ENCODE results near the gene NCKAP5. TPM values are rescaled to one million over a fixed set of nuclear protein-coding genes. Genes with fewer than 3 reads are reported as not detected.

The NCKAP5 gene
- total RNA-seq, 1 donor from 2014 or later, result 0.20 TPM

GRCh38 chr2:132937629-132938028 is 630.6 kb downstream of the NCKAP5 start:
- TF ChIP-seq CTCF (IDR thresholded peaks at IDR 0.05; ENCODE audit: partially characterized antibody, unreplicated experiment), result no peak
- no peak for DNase-seq
- H3K9me3 Mint-ChIP-seq (ENCODE audit: unreplicated experiment), result peaks cover 4% of the 10 kb centered on the region
- no peak overlapping the region for H3K27ac Mint-ChIP-seq (ENCODE audit: unreplicated experiment)
- H3K4me3 Mint-ChIP-seq (ENCODE audit: unreplicated experiment), result no peak overlapping the region
- H3K4me1 Mint-ChIP-seq (ENCODE audit: low read depth, unreplicated experiment), result no peaks in the 10 kb centered on the region
- H3K27me3 Mint-ChIP-seq (ENCODE audit: unreplicated experiment), result no peaks in the 10 kb centered on the region
- no peaks in the 10 kb centered on the region for H3K36me3 Mint-ChIP-seq (ENCODE audit: unreplicated experiment)

- no peaks in the 10 kb centered on the region for H3K36me3 Mint-ChIP-seq (ENCODE audit: unreplicated experiment)
- H3K27me3 Mint-ChIP-seq (ENCODE audit: unreplicated experiment), result no peaks in the 10 kb centered on the region
- H3K4me1 Mint-ChIP-seq (ENCODE audit: low read depth, unreplicated experiment), result no peaks in the 10 kb centered on the region
- no peak overlapping the region for H3K4me3 Mint-ChIP-seq (ENCODE audit: unreplicated experiment)
- no peak overlapping the region for H3K27ac Mint-ChIP-seq (ENCODE audit: unreplicated experiment)
- H3K9me3 Mint-ChIP-seq (ENCODE audit: unreplicated experiment), result peaks cover 4% of the 10 kb centered on the region
- no peak for TF ChIP-seq CTCF (IDR thresholded peaks at IDR 0.05; ENCODE audit: partially characterized antibody, unreplicated experiment)
- no peak for DNase-seq
Observed at GRCh38 chr2:132936791-132937190, 631.5 kb downstream of the NCKAP5 start.

DNA sequence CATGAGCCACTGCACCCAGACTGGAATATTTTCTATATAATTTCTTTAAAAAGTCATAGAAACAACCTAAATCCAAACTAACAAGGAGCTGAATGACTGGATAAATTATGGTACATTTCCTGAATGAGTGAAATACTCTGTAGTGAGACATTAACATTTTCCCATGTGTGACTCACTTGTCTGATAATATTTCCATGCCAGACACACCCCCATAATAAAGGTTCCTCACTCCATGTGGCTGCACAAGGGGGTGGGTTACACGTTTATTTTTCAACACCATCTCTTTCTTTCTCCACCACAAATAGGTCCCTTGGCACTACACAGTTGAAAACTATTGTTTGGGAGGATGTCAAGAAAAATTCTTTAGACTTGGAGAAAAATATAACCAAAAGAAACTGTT is 632.0 kb downstream of the NCKAP5 start:
- Mint-ChIP-seq H3K4me1 (ENCODE audit: low read depth, unreplicated experiment) (peaks cover under 1% of the 10 kb centered on the region), H3K4me3 (ENCODE audit: unreplicated experiment) (no peak overlapping the region), H3K36me3 (ENCODE audit: unreplicated experiment) (no peaks in the 10 kb centered on the region), H3K27me3 (ENCODE audit: unreplicated experiment) (no peaks in the 10 kb centered on the region), H3K27ac (ENCODE audit: unreplicated experiment) (no peak overlapping the region), H3K9me3 (ENCODE audit: unreplicated experiment) (peaks cover 4% of the 10 kb centered on the region)
- no peak for DNase-seq
- TF ChIP-seq CTCF (IDR thresholded peaks at IDR 0.05; ENCODE audit: partially characterized antibody, unreplicated experiment), result no peak

DNA sequence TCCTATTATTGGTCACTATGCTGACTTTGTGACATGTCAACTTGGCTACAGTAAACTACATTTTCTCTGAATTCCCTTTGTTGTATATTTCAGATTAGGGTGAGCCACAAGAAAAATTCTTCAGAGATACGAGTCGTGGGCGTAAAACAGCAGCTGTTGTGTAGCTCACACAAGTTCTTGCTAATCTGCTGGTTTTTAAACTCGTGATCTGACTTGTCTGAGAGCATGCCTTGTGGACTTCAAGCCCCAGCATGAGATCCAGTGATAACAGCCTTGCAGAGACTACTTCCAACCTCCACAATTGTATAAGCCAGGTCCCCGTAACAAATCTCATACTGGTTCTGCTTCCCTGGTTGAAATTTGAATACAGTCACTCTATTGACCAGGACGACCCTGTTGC is 638.5 kb downstream of the NCKAP5 start:
- H3K9me3 Mint-ChIP-seq (ENCODE audit: unreplicated experiment), result no peaks in the 10 kb centered on the region
- no peaks in the 10 kb centered on the region for H3K27me3 Mint-ChIP-seq (ENCODE audit: unreplicated experiment)
- H3K4me1 Mint-ChIP-seq (ENCODE audit: low read depth, unreplicated experiment), result peaks cover 5% of the 10 kb centered on the region
- H3K36me3 Mint-ChIP-seq (ENCODE audit: unreplicated experiment), result no peaks in the 10 kb centered on the region
- no peak overlapping the region for H3K4me3 Mint-ChIP-seq (ENCODE audit: unreplicated experiment)
- no peak overlapping the region for H3K27ac Mint-ChIP-seq (ENCODE audit: unreplicated experiment)
- no peak for DNase-seq
- TF ChIP-seq CTCF (IDR thresholded peaks at IDR 0.05; ENCODE audit: partially characterized antibody, unreplicated experiment), result no peak

GRCh38 chr2:132923787-132924186 is 644.5 kb downstream of the NCKAP5 start:
- H3K27me3 Mint-ChIP-seq (ENCODE audit: unreplicated experiment), result peaks cover 1% of the 10 kb centered on the region
- no peaks in the 10 kb centered on the region for H3K4me1 Mint-ChIP-seq (ENCODE audit: low read depth, unreplicated experiment)
- no peak for TF ChIP-seq CTCF (IDR thresholded peaks at IDR 0.05; ENCODE audit: partially characterized antibody, unreplicated experiment)

More at GRCh38 chr2:132923787-132924186, 644.5 kb downstream of the NCKAP5 start:
- Mint-ChIP-seq H3K36me3 (ENCODE audit: unreplicated experiment) (no peaks in the 10 kb centered on the region), H3K4me3 (ENCODE audit: unreplicated experiment) (no peak overlapping the region), H3K27ac (ENCODE audit: unreplicated experiment) (no peak overlapping the region), H3K9me3 (ENCODE audit: unreplicated experiment) (no peaks in the 10 kb centered on the region)
- no peak for DNase-seq
